HG02763 (cell line): ENCODE measurements around the gene EXOC6B.
"Not testable (repeated sequence)": the region's sequence is repeated elsewhere in the genome, so short reads cannot be mapped to it uniquely, and the experiment has no call there.

Experiments used
- ATAC-seq: cut with Tn5 transposase; IDR thresholded peaks from one replicate; pipeline ENCODE4 v1.9.1; 2021; ENCODE audit warnings: mild to moderate bottlenecking, moderate library complexity; ENCODE audit not compliant: unreplicated experiment

The EXOC6B gene

DNA sequence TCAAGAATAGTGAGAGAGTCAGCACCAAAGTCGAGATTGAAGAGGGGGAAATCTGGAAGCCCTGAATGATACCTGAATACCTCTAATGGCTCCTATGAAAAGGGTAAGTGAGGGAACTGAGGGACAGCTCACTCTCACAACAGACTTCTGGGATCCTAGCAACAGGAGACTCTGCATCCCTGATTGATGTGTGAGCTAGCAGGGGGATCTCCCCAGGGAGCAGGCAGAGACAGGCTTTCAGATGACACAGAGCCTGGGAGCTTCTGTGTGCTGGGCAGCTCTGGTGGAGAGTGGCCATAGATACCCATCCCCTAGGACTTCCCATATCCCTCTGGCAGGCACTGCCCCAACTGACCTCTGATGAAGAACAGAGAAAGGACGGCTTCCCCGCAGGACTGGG, 206.2 kb downstream of the EXOC6B start:
- no peak for ATAC-seq

DNA sequence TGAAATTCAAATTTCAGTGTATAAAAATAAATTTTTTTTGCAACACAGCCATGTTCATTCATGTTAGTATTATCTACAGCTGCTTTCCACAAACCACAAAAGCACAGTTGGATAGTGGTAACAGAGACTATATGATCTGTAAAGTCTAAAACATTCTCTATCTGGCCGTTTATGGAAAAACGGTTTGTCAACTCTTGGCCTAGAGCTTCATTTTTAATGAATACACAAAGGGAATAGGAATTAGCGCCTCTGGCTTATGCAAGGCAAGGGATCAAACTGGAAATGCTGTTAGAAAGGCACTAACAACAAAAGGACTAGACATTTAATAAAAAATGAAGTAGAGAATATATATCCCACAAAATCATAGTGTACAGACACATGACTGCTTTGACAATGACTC, 211.9 kb downstream of the EXOC6B start:
- no peak for ATAC-seq

DNA sequence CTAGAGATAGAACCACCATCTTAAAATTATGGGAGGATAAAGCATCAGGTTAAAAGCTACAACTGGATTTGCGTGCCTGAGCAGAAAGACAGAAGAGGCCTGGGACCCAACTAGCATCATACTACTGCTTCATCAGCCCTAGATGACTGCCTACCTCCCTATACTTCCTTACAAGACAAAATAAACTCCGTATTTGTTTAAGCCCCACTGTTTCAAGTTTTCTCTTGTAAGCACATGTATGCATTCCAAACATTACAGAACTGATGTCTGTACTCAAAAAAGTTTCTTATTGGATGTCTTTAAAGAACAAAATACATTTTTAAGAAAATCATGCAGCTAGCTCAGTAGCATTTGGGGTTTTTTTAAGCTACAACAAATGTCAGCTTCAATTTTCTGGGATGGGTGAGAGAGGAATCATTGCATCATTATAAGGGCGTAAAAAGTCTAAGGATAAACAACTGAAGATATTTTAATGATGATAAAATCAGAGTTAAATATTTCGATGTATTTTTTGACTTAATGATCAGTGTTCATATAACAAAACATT, 213.1 kb downstream of the EXOC6B start:
- no peak for ATAC-seq

DNA sequence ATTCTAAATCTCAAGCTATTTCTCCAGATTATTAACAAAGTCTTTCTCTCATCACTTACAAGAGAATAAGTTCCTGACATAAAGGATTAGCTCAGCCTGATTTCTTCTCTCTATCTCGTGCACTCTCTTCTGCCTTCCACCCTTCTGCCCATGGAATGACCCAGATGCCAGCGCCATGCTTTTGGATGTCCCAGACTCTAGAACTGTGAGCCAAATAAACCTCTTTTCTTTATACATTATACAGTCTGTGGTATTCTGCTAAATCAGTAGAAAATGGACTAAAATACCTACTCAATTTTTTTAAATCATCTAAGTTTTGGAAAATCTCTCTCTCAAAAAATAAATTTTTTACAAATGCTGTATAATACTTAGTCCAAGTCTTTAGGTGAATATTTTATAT, 218.6 kb downstream of the EXOC6B start:
- no peak for ATAC-seq

DNA sequence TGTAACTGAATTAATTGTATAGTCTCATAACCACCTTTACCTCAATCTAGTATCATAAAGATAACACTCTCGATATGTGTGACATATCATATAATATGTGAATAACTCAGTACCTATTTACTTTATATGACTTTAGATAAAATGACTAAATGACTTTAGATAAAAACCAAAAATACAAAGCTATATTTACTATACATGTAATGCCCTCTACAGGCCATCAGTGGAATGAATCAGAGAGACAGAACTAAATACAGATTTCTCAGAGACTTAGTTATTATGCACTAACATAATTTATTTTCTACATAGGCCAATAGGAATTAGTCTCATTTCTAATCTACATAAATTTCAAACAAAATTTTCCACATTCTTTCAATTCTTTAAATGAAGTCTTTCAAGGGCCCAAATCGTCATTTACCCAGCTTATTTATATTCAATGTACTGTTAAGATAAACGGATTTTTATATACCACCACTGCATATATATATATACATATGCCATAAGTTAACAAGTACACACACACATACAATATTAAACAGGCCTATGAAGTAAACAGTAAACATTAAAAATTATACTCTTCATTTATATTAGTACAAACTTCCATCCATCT, 219.9 kb downstream of the EXOC6B start:
- ATAC-seq = no peak

DNA sequence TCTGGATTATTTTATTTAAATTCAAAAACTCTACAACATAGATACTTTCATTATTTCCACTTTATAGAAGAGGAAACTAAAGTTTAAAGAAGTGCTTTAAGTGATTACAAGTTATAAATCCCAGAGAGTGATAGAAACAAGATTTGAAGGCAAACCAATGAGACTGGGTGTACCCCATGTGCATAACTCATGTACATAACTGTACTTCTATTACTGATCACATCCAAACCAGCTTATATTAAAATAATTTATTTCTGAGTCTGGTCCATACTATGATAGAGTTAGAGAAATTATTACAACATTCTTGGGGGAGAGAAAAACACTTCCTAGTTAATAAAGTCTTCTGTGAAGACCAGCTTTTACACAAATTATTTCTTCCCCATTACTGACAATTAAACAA, 221.4 kb downstream of the EXOC6B start:
- no peak for ATAC-seq

DNA sequence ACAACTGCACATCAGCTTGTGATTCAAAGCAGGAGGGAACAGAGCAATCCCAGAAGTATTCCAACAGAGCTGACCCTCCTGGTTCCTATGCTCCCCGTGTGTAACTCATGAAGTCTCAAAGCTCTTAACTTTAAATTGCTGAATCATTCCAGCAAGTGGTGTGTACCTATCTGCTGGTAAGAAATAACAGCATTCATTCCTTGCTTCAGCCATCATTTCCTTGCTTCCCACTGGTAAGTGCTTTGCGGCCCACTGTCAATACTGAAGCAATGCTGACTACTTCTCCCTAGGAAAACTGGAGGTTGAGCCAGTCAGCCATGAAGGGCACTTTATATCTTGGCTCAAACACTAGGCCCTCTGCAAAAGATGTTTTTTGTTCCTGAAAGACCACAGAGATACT, 222.4 kb downstream of the EXOC6B start:
- ATAC-seq = no peak

DNA sequence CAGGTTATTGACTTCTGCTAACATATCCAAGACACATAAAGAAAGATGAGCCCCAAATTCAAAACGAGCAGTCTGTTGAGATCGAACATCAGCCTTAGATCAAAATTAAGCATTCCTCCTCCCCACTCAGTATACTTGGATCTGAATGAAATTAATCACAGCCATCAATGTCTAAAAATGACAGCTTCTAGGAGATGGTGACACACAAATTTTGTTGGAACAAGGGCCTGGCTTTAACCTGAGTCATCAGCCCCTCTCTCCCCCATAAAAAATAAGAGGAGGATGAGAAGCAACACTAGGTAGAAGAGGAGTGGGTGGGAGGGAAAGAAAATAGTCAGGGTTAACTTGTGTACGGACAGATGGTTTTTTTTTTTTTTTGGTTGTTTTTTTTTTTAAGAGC, 223.1 kb downstream of the EXOC6B start:
- no peak for ATAC-seq

DNA sequence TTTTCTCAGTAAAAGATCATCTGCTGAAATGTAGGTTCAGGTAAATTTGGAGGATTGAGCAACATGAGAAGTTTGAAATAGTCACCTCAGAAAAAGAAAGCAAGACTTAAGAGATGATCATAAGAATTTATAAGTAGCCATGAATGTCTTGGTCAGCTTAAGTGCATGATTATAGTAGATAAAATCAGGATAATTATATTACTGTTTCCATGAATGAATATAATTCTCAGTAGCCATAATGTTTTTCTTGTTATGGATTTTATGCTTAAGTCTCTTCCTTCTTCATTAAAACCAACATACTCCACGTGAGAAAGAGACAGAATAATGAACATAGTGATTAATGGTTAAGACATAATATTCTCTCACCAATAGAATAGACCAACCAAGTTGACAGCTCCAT, 223.7 kb downstream of the EXOC6B start:
- ATAC-seq = no peak

DNA sequence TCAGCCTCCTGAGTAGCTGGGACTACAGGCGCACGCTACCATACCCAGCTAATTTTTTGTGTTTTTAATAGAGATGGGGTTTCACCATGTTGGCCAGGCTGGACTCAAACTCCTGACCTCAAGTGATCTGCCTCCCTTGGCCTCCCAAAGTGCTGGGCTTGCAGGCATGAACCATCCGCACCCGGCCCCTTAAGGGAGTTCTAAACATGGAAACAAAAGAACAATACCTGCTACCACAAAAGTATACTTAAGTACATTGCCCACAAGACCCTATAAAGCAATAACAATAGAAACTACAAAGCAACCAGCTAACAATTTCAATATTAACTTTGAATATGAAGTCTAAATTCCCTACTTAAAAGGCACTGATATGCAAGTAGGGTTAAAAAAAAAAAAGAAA, 242.0 kb downstream of the EXOC6B start:
- ATAC-seq = not testable (repeated sequence)

DNA sequence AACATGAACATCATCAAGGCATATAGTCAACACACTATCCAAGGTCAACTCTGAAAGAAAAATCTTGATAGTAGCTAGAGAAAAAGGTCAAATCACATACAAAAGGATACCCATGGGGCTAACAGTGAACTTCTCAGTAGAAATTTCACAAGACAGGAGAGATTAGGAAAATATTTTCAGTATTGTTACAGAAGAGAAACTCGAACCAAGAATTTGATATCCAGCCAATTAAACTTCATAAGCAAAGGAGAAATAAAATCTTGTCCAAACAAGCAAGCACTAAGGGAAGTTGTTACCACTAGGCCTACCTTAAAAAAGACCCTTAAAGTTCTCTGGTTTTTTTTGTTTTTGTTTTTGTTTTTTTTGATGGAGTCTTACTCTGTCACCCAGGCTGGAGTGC, 242.5 kb downstream of the EXOC6B start:
- no peak for ATAC-seq

DNA sequence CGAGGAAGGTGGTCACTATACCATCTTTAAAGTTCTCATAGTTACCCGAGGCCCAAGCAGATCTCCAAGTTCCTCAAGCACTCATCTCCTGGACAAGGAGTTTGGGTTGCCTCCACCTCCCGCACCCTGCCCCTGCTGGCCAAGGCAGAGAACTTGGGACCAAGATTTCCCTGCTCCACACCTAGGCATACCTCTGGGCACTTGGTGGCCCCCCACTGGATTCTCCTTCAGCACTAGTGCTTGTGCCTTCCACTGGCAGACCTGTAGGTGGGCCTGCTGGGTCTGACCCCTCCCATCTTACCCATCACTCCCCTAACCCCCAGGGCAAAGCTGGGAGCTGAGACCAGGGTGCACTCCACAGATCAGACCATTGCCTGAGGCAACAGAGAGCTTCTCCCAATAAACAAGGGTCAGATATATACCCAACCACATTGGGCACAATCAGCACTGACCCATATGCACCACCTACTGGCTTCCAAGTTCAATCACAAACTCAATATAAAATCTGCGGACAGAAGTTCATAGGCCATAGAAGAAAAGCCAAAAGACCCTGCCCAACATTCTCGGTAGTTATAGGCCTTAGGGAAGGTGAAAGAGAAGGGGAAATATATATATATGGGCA, 244.2 kb downstream of the EXOC6B start:
- no peak for ATAC-seq

DNA sequence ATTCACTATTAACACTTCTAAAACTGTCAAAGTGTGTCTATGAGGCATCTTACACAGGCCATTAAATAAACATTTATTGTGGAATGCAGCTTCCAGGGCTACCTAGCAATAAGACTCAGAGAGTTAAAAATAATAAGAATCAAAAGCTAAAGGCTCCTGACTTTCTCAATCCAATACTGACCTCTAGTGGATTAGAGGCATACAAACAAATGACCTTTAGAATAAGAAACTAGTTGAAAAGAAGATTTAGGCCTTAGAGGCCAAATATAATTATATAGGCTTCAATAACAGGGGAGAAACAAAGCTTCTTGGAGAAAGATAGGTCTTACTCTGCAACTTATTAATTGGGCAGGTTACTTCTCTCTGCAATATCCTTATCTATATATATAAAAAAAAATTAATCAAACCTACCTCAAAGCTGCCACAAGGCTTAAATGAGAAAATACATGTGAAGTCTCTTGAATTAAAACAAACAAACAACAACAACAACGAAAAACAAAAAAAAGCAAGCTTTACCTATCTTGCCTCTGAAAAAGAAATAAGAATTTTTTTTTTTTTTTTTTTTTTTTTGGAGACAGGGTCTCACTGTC, 246.1 kb downstream of the EXOC6B start:
- ATAC-seq = no peak

DNA sequence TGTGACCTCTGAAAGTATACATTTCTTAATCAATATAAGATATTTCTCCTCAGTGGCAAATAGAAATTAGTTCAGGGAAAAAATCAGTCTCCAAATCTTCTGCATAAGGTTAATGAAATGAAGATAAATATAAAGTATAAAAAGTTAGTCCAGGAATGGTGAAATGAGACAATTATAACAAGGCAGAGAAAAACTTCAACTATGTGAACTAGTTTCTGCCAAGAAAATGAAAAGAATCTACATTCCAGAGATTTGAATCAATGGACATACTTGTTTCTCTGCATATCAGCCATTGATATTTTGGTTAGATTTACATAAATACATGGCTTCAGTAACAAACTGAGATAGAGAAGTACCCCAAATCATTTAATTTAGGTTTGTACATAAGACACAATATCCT, 249.0 kb downstream of the EXOC6B start:
- ATAC-seq = no peak

DNA sequence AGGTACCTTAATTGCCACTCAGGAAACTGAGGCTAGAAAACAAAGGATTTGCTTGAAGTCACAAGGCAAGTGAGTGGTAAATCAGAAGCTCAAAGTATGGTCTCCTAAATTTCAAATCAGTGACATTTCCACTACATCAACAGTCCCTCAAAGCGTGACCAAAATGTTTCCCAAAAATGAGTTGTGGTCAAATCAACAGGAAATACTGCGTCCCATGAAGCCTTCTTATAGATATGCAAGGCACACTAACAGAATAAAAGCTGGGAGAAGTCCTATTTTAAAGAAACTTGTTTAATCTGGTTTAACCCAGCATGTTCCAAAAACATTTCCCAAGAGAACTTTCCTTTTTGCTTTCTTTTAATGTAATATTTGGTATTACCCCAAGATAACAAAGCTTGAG, 249.4 kb downstream of the EXOC6B start:
- ATAC-seq = no peak

DNA sequence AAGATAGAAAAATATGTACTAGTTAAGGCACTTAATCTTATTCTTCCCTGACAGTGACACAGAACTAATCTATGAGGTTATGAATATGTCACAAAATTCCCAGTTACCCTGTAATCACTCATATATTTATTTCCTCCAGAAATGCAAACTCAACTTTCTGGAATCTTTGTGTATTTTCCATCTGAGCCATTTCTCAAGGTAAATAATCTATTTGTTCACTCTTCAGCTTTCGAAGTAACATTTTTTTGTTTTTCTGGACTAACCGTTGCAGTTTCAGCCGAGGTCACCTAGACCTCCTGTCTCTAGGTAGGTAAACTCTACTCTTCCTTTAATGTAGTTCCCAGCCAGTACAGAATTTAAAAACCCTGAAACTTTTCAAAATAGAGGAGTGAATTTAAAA, 250.9 kb downstream of the EXOC6B start:
- ATAC-seq = no peak

DNA sequence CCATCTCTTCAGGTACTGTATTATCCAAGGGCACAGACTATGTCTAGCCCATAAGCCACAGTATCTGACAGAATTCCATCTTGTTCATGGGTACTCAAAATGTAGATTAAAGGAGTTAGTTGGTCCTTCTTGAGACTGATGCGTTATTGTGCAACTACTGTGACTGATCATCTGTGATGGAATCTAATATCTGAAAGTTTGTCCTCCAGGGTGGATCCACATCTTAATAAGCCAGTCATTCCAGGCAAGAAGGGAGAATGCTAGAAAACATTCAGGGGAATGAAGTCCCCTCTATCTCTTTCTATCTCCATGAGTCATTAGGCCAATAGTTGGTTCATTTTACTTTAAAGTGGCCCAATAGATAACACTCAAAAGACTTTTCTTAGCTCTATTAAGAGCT, 252.6 kb downstream of the EXOC6B start:
- ATAC-seq = no peak

DNA sequence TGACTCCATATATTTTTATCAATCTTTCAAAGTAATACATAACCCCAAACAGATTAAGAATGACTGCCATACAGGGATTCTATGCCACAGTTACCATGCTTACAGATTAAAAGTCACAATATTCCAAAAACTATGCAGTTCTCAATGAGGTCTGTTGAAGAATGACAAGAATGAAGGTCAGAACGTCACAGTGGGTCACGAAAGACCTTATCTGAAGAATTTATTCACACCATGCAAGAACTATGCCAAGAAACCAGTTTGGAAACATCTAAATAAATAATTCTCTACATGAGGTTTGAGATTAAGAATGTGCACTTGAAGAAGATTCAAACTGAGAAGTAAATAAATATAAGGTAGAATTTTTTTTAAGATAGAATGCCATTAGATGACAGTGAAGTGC, 253.3 kb downstream of the EXOC6B start:
- no peak for ATAC-seq

DNA sequence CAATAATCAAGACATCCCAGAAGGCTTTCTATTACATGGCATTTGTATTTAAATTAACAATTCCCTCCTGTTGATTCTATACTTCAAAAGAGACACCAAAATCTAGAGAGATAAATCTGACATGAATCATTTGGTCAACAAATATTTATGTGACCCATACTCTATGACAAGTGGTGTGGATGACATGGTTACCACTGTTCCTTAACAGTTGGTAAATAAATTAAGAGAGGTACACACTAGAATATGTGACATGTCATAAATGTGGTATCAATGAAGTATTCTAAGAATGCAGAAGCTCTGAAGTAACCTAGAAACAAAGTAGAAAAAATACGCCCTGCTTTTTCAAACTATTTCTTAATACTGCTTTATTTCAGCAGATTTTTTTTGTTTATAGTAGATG, 255.4 kb downstream of the EXOC6B start:
- ATAC-seq = no peak

DNA sequence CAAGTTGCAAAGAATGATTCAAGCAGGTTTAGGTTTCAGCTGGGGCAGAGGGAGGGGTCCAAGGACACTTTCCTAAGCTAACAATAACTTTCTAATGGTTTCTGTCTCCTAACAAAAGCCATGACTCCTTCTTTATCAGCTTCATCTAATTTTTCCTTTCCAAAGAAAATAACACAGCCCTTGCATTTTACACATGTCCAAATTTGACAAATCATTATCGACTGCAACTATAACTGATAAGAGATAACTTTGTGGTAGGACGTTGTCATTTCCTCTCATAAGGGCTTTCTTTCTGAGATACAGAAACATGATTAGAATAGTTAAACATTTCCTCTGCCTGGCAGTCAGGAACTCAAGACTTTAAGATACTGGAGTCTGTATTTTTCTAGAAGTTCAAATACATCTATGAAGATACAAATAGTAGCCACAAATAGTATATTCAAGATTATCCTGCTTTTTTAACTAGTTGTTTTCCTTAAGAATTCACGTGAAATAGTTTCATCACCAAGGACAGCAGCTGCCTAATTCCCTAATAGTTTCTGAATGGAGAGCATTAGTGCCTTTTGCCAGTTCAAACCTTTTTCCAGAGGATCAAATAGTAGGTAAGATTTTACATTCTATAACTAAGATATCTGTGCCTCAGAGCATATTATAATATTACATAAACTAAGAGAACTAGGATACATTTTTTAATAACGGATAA, 263.2 kb downstream of the EXOC6B start:
- no peak for ATAC-seq

DNA sequence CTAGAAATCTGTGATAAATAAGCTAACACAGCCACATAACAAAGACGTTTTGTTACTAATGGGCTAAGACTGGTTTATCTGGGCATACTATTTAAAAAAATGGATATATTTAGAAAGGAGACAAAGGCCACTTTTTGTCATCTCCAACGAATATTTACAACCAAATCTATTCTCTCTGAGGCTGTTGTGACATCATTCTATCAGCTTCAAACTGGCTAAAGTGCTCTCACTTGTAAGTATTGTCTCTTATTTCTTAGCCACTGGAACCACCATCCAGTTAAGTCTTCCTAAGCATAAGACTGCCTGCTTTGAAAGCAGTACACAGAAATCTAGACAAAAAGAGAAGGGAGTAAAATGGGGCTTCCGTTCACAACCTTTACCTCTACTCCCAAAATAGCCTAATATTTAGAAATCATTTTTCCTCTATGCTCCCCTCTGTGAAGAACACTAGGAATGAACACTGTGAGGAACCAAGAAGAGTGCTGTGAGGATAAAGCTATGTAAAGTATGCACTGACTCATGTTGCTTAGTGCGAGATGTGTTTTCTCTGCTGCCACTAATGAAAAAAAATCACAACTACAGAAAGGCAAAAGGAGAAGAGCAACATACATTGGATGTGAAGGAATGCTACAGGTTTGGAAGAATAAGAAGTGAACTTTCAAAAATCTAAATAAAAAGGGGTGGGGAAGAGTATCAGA, 264.1 kb downstream of the EXOC6B start:
- no peak for ATAC-seq
